CD14-positive monocyte (primary cell): ENCODE data around the gene MTCH1. TPM values are rescaled to one million over a fixed set of nuclear protein-coding genes. Genes with fewer than 3 reads are reported as not detected.

Experiments used
- DNase-seq, 3 donors: peaks; one replicate each; pipeline ENCODE4 v3.0.0-alpha.2; 2011 to 2022
- H2AFZ ChIP-seq: 2 replicates; pipeline ENCODE4 v1.6.0; 2012; ENCODE audit warnings: mild to moderate bottlenecking, low read depth, low read length, inconsistent platforms; ENCODE audit not compliant: insufficient read depth, poor library complexity, severe bottlenecking
- H3K27ac ChIP-seq, 2 donors: 1 replicate in 1 of 2; 2 replicates in 1 of 2; pipeline ENCODE4 v1.5.1; 2012 to 2013; ENCODE audit warnings: low read length in 2 of 2, control low read depth in 1 of 2, inconsistent platforms in 1 of 2, low read depth in 1 of 2, mild to moderate bottlenecking in 1 of 2
- H3K27me3 ChIP-seq, 2 donors: one replicate each; pipeline versions ENCODE4 v1.6.0 to v1.6.1; 2011 to 2013; ENCODE audit warnings: low read length in 2 of 2; ENCODE audit not compliant: control insufficient read depth in 2 of 2, insufficient read depth in 2 of 2
- H3K36me3 ChIP-seq, 2 donors: replicated peaks in 1 of 2; 1 replicate in 1 of 2; 2 replicates in 1 of 2; pipeline versions ENCODE4 v1.5.1 to v1.6.1; 2012 to 2013; ENCODE audit warnings: low read length in 2 of 2, control low read depth in 1 of 2, inconsistent platforms in 1 of 2, mild to moderate bottlenecking in 1 of 2; ENCODE audit not compliant: insufficient read depth in 2 of 2, control insufficient read depth in 1 of 2
- H3K4me1 ChIP-seq, 2 donors: 1 replicate in 1 of 2; 2 replicates in 1 of 2; pipeline versions ENCODE4 v1.5.1 to v1.6.1; 2012 to 2013; ENCODE audit warnings: low read length in 2 of 2, control low read depth in 1 of 2, inconsistent platforms in 1 of 2, mild to moderate bottlenecking in 1 of 2, moderate library complexity in 1 of 2; ENCODE audit not compliant: insufficient read depth in 2 of 2, control insufficient read depth in 1 of 2
- H3K4me2 ChIP-seq: replicated peaks from 2 replicates; pipeline ENCODE3; 2012; ENCODE audit warnings: low read length, moderate library complexity, mild to moderate bottlenecking; ENCODE audit not compliant: poor library complexity, severe bottlenecking; ENCODE audit errors: extremely low read depth
- H3K4me3 ChIP-seq, 3 experiments: fragments of 200-600 bp in 1 of 3; sonication (generic) in 1 of 3; replicated peaks in 1 of 3; 1 replicate in 2 of 3; 2 replicates in 1 of 3; pipeline ENCODE4 v1.5.1; 2011 to 2013; ENCODE audit warnings: low read length in 3 of 3, mild to moderate bottlenecking in 3 of 3, control low read depth in 2 of 3, low read depth in 2 of 3, inconsistent platforms in 1 of 3, moderate library complexity in 1 of 3
- H3K79me2 ChIP-seq: 2 replicates; pipeline ENCODE4 v1.6.0; 2012; ENCODE audit warnings: mild to moderate bottlenecking, control low read depth, inconsistent platforms, low read length, moderate library complexity; ENCODE audit not compliant: insufficient read depth
- H3K9ac ChIP-seq: 2 replicates; pipeline ENCODE4 v1.6.0; 2017; ENCODE audit warnings: low read length, mild to moderate bottlenecking; ENCODE audit not compliant: insufficient read depth, poor library complexity, severe bottlenecking
- H3K9me3 ChIP-seq, 2 donors: replicated peaks in 1 of 2; 1 replicate in 1 of 2; 2 replicates in 1 of 2; pipeline versions ENCODE4 v1.5.1 to v1.6.1; 2012 to 2013; ENCODE audit warnings: low read length in 2 of 2, control low read depth in 1 of 2; ENCODE audit not compliant: control insufficient read depth in 1 of 2, insufficient read depth in 1 of 2
- H4K20me1 ChIP-seq: 2 replicates; pipeline ENCODE4 v1.6.0; 2012; ENCODE audit warnings: mild to moderate bottlenecking, low read length, control low read depth, moderate library complexity; ENCODE audit not compliant: insufficient read depth
- H3K27ac Mint-ChIP-seq, 7 donors: one replicate each; pipeline ENCODE4 v1.8.0; 2020; ENCODE audit warnings: mild to moderate bottlenecking in 7 of 7, mixed read lengths in 7 of 7, moderate library complexity in 6 of 7, inconsistent platforms in 2 of 7
- H3K27me3 Mint-ChIP-seq, 3 donors: one replicate each; pipeline ENCODE4 v1.8.0; 2021 to 2022; ENCODE audit warnings: low read depth in 3 of 3, mild to moderate bottlenecking in 3 of 3, mixed read lengths in 3 of 3, moderate library complexity in 3 of 3, inconsistent platforms in 1 of 3
- H3K36me3 Mint-ChIP-seq, 2 donors: one replicate each; pipeline ENCODE4 v1.8.0; 2020; ENCODE audit warnings: mixed read lengths in 2 of 2, inconsistent platforms in 1 of 2, mild to moderate bottlenecking in 1 of 2
- H3K4me1 Mint-ChIP-seq: one replicate; pipeline ENCODE4 v1.8.0; 2020; ENCODE audit warnings: mild to moderate bottlenecking, mixed read lengths
- H3K4me3 Mint-ChIP-seq, 2 donors: one replicate each; pipeline ENCODE4 v1.8.0; 2020; ENCODE audit warnings: mild to moderate bottlenecking in 2 of 2, mixed read lengths in 2 of 2, moderate library complexity in 1 of 2
- H3K9me3 Mint-ChIP-seq, 7 donors: one replicate each; pipeline ENCODE4 v1.8.0; 2020 to 2022; ENCODE audit warnings: mixed read lengths in 7 of 7, mild to moderate bottlenecking in 6 of 7, moderate library complexity in 6 of 7, inconsistent platforms in 2 of 7
- WGBS: methylation state at CpG from one replicate; pipeline ENCODE4 v1.1.5; 2013; ENCODE audit warnings: missing lambda C conversion rate; ENCODE audit not compliant: insufficient coverage; 5-methylcytosine and 5-hydroxymethylcytosine counted together
- intact Hi-C, 2 donors: fragments of 100-400 bp; cut with micrococcal nuclease; formaldehyde crosslinking; loops; one replicate each; pipeline versions ENCODE4 v1.15.0 to v1.15.1; 2023
- polyA plus RNA-seq, 3 donors: library from polyadenylated mRNA; depleted of rRNA in 1 of 3; unstranded in 2 of 3; stranded (reverse) in 1 of 3; fragments of 300-500 nt in 2 of 3; fragments of >200 nt in 1 of 3; fragmentation: Illumina TruSeq in 2 of 3; gene quantifications; 1 replicate in 2 of 3; 2 replicates in 1 of 3; pipeline ENCODE4 v1.2.3, GENCODE V29; 2012 to 2021
- TF ChIP-seq, protein P1 (sequence below): fragments of 200-600 bp; IDR thresholded peaks from one replicate; pipeline ENCODE4 v1.8.0; 2022; ENCODE audit warnings: antibody characterized with exemption, mild to moderate bottlenecking

MTCH1 gene
- polyA plus RNA-seq, 3 donors = 111 to 118 (median 111) TPM

DNA sequence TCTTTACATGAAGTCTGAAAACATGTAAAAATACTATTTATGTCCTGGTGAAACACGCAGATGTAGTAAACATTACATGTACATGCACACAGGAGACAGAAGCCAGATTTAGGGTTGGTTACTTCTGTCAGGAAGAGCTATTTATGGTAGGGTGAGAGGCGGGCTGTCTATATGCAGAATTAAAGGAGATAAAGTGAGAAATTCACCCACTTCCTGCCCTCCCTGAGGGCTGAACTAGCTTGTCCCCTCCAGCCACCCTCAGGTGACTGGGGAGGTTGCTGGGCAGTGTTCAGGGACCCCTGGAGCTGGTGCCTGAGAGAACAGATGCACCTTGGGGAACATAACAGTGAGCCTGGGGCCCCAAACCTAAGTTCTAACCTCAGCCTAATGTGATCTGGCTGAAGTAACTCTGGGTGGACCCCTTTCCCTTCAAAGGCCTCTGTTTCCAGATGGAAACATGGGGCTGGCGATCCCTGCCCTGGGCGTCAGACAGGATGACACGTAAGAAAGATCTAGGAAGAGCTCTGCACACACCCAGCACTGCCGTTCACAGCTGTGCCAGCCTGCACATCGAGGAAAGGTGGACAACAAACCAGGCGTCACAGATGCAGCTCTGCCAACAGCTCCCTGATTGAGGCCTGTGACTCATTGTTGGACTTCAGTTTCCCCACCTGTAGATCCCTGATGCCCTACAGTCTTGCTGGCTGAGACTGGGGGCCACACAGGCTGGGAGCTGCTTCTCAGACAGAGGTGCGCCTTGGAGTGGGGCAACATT is 30.1 kb downstream of the MTCH1 start:
- no peaks in the 10 kb centered on the region for H4K20me1 ChIP-seq
- peaks cover 7 to 12% of the 10 kb centered on the region in 2 donors for H3K4me1 ChIP-seq
- Mint-ChIP-seq H3K9me3 (peaks cover 0 to 3% (median 0%) of the 10 kb centered on the region in 7 donors), H3K4me3 (peak overlapping the region in 1 of 2 donors; percentile 63), H3K36me3 (no peaks in the 10 kb centered on the region), H3K4me1 (peaks cover 13% of the 10 kb centered on the region), H3K27me3 (peaks cover 48 to 50% (median 49%) of the 10 kb centered on the region in 3 donors), H3K27ac (no peak overlapping the region)
- TF ChIP-seq, protein P1, sequence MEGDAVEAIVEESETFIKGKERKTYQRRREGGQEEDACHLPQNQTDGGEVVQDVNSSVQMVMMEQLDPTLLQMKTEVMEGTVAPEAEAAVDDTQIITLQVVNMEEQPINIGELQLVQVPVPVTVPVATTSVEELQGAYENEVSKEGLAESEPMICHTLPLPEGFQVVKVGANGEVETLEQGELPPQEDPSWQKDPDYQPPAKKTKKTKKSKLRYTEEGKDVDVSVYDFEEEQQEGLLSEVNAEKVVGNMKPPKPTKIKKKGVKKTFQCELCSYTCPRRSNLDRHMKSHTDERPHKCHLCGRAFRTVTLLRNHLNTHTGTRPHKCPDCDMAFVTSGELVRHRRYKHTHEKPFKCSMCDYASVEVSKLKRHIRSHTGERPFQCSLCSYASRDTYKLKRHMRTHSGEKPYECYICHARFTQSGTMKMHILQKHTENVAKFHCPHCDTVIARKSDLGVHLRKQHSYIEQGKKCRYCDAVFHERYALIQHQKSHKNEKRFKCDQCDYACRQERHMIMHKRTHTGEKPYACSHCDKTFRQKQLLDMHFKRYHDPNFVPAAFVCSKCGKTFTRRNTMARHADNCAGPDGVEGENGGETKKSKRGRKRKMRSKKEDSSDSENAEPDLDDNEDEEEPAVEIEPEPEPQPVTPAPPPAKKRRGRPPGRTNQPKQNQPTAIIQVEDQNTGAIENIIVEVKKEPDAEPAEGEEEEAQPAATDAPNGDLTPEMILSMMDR = no peak
- 73% methylated on average over 7 of the region's 9 CpGs for WGBS
- H3K9me3 ChIP-seq = no peaks in the 10 kb centered on the region
- H2AFZ ChIP-seq = no peak overlapping the region
- no peaks in the 10 kb centered on the region for H3K36me3 ChIP-seq
- no peak overlapping the region for H3K27ac ChIP-seq
- no peaks in the 10 kb centered on the region for H3K79me2 ChIP-seq
- H3K9ac ChIP-seq = no peak overlapping the region
- intact Hi-C loops = no loop called here
- no peak overlapping the region for H3K4me3 ChIP-seq
- DNase-seq = no peak
- no peak overlapping the region for H3K4me2 ChIP-seq
- peaks cover 11 to 49% of the 10 kb centered on the region in 2 donors for H3K27me3 ChIP-seq

DNA sequence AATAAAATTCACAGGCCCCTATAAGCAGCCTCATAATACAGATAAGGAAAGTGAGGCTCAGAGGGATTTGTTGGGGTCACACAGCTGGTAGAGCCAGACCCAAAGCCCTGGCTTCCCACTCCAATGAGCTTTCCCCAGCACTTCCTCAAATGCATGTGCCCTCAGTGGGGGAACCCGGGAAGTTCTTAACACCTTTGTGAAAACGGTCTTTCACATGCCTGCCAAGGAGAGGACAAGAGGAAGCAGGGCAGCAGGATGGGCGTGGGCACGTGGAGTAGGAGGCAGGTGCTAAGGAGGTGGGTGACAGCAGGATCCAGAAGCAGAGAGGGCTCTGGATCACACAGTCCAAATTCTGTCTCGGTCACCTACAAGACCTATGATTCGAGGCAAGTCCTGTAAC is 30.9 kb downstream of the MTCH1 start:
- TF ChIP-seq, protein P1 = no peak
- Mint-ChIP-seq H3K4me3 (peak overlapping the region in 1 of 2 donors; percentile 58), H3K27me3 (peaks cover 44 to 48% (median 46%) of the 10 kb centered on the region in 3 donors), H3K27ac (no peak overlapping the region), H3K36me3 (no peaks in the 10 kb centered on the region), H3K9me3 (peaks cover 0 to 5% (median 0%) of the 10 kb centered on the region in 7 donors), H3K4me1 (peaks cover 13% of the 10 kb centered on the region)
- no peak overlapping the region for H3K4me3 ChIP-seq
- H3K4me2 ChIP-seq = no peak overlapping the region
- peaks cover 11 to 46% of the 10 kb centered on the region in 2 donors for H3K27me3 ChIP-seq
- peak in 2 of 3 donors; percentile 33 to 37 for DNase-seq
- no peaks in the 10 kb centered on the region for H3K9me3 ChIP-seq
- no peak overlapping the region for H3K27ac ChIP-seq
- no peak overlapping the region for H2AFZ ChIP-seq
- H3K36me3 ChIP-seq = no peaks in the 10 kb centered on the region
- 44% methylated on average over 4 of the region's 6 CpGs for WGBS
- H3K4me1 ChIP-seq = peaks cover 7 to 12% of the 10 kb centered on the region in 2 donors
- H3K9ac ChIP-seq = no peak overlapping the region
- intact Hi-C loops = no loop called here
- no peaks in the 10 kb centered on the region for H3K79me2 ChIP-seq
- H4K20me1 ChIP-seq = no peaks in the 10 kb centered on the region
